Activated CD4-positive, alpha-beta T cell treated with anti-CD3 and anti-CD28 coated beads for 36 hours (primary cell): ENCODE results near the gene XBP1. TPM values are rescaled to one million over a fixed set of nuclear protein-coding genes. Genes with fewer than 3 reads are reported as not detected.
"Not testable (repeated sequence)": the region's sequence is repeated elsewhere in the genome, so short reads cannot be mapped to it uniquely, and the experiment has no call there.

ENCODE experiments used
- ATAC-seq: fragments of 200-7000 bp; cut with Tn5 transposase; one replicate; pipeline ENCODE4 v1.10.0; 2021; ENCODE audit warnings: mild to moderate bottlenecking, moderate library complexity
- CTCF ChIA-PET: fragments of 350-600 bp; sonication (Branson Sonifier 250); formaldehyde crosslinking; loops from one replicate; lab custom pipeline; 2021; ENCODE audit warnings: antibody characterized with exemption; lab: Charles Lee
- POLR2A ChIA-PET: fragments of 350-600 bp; sonication (Branson Sonifier 250); formaldehyde crosslinking; loops from one replicate; lab custom pipeline; 2021; ENCODE audit warnings: antibody characterized with exemption, inconsistent platforms; lab: Charles Lee
- DNase-seq: peaks from one replicate; pipeline ENCODE4 v3.0.0-alpha.2; 2020
- H3K27ac Mint-ChIP-seq: one replicate; pipeline ENCODE4 v1.8.0; 2021; ENCODE audit warnings: mixed read lengths
- H3K27me3 Mint-ChIP-seq: one replicate; pipeline ENCODE4 v1.8.0; 2021; ENCODE audit warnings: mixed read lengths
- H3K36me3 Mint-ChIP-seq: one replicate; pipeline ENCODE4 v1.8.0; 2021; ENCODE audit warnings: low read depth, mixed read lengths
- H3K4me1 Mint-ChIP-seq: one replicate; pipeline ENCODE4 v1.8.0; 2021; ENCODE audit warnings: mixed read lengths
- H3K4me3 Mint-ChIP-seq: one replicate; pipeline ENCODE4 v1.8.0; 2021; ENCODE audit warnings: mild to moderate bottlenecking, moderate library complexity, mixed read lengths
- H3K9me3 Mint-ChIP-seq: one replicate; pipeline ENCODE4 v1.8.0; 2021; ENCODE audit warnings: low read depth, mixed read lengths
- intact Hi-C, 2 experiments: fragments of 100-400 bp; cut with DNase I in 1 of 2; cut with micrococcal nuclease in 1 of 2; formaldehyde crosslinking; loops; one replicate each; pipeline versions ENCODE4 v1.14.2 to v1.15.1; 2022 to 2024; cut with DNase I, micrococcal nuclease
- total RNA-seq, 2 experiments: library from RNA; stranded (reverse); gene quantifications; one replicate each; pipeline ENCODE4 v1.2.3, GENCODE V29; 2021

Gene XBP1
- total RNA-seq, 2 experiments from 2014 or later, result 88.8 to 101 TPM

GRCh38 chr22:28772633-28773460 is 27.5 kb downstream of the XBP1 start, which contains the start of gene CCDC117:
Gene CCDC117 (plus strand): TSS chr22:28772695. CDS start chr22:28772850, 155 bp downstream.
- H3K36me3 Mint-ChIP-seq, result peaks cover 27% of the 10 kb centered on the region
- H3K4me3 Mint-ChIP-seq, result peak within 1 kb of the TSS; percentile 94
- ATAC-seq (peak; percentile 91), DNase-seq (peak; percentile 96)
- H3K27ac Mint-ChIP-seq, result peak within 1 kb of the TSS; percentile 99
- H3K4me1 Mint-ChIP-seq, result peaks cover 19% of the 10 kb centered on the region
- POLR2A ChIA-PET, result interaction anchor here (0.6 to 2.6 kb wide), 2 partner anchors 26 to 32 kb away, joined by 3 to 47 read pairs; partner anchors contain the start of genes CHEK2, HSCB and XBP1
- intact Hi-C loops, result loop anchor here (1.0 to 5.0 kb wide), 10 partner anchors 26 to 854 kb away; partner anchors contain the start of genes HSCB (in 2 of the 2), ZNRF3 (in 2 of the 2), EWSR1 (in 1 of the 2) and KREMEN1 (in 1 of the 2)
- no peaks in the 10 kb centered on the region for H3K9me3 Mint-ChIP-seq
- CTCF ChIA-PET, result interaction anchor here (0.6 to 2.6 kb wide), 9 partner anchors 12 to 1990 kb away, joined by 3 to 22 read pairs (median 4); partner anchors contain the start of genes CHEK2, HSCB and XBP1
- H3K27me3 Mint-ChIP-seq, result no peaks in the 10 kb centered on the region

GRCh38 chr22:28771195-28771791 is 29.1 kb downstream of the XBP1 start:
- H3K4me1 Mint-ChIP-seq, result peaks cover 19% of the 10 kb centered on the region
- peaks cover 23% of the 10 kb centered on the region for H3K36me3 Mint-ChIP-seq
- intact Hi-C loops, result loop anchor here in 1 of 2 experiments (5.0 kb wide), 2 partner anchors 41 to 136 kb away; no protein-coding TSS in a partner anchor
- H3K4me3 Mint-ChIP-seq, result no peak overlapping the region
- no peak overlapping the region for H3K27ac Mint-ChIP-seq
- ChIA-PET POLR2A (interaction anchor here (0.6 kb wide), 1 partner anchor 61 kb away, joined by 3 read pairs; no protein-coding TSS in a partner anchor), CTCF (interaction anchor here (0.6 kb wide), 1 partner anchor 57 kb away, joined by 3 read pairs; no protein-coding TSS in a partner anchor)
- no peaks in the 10 kb centered on the region for H3K27me3 Mint-ChIP-seq
- DNase-seq (no peak), ATAC-seq (no peak)
- no peaks in the 10 kb centered on the region for H3K9me3 Mint-ChIP-seq

GRCh38 chr22:28769394-28770085 is 30.8 kb downstream of the XBP1 start:
- Mint-ChIP-seq H3K9me3 (no peaks in the 10 kb centered on the region), H3K27me3 (no peaks in the 10 kb centered on the region), H3K4me3 (no peak overlapping the region), H3K4me1 (peaks cover 11% of the 10 kb centered on the region), H3K27ac (no peak overlapping the region), H3K36me3 (peaks cover 8% of the 10 kb centered on the region)
- ChIA-PET CTCF (interaction anchor here (0.8 kb wide), 1 partner anchor 59 kb away, joined by 4 read pairs; no protein-coding TSS in a partner anchor), POLR2A (interaction anchor here (1.0 kb wide), 1 partner anchor 25 kb away, joined by 4 read pairs; no protein-coding TSS in a partner anchor)
- no peak for DNase-seq
- ATAC-seq, result no peak
- intact Hi-C loops, result loop anchor here in 1 of 2 experiments (5.0 kb wide), 2 partner anchors 43 to 138 kb away; no protein-coding TSS in a partner anchor

- no peak overlapping the region for H3K27ac Mint-ChIP-seq
- intact Hi-C loops, result no loop called here
- H3K4me1 Mint-ChIP-seq, result peaks cover 8% of the 10 kb centered on the region
- DNase-seq (no peak), ATAC-seq (no peak)
- H3K36me3 Mint-ChIP-seq, result peaks cover 6% of the 10 kb centered on the region
- ChIA-PET POLR2A (no interaction called here), CTCF (no interaction called here)
- no peak overlapping the region for H3K4me3 Mint-ChIP-seq
- no peaks in the 10 kb centered on the region for H3K27me3 Mint-ChIP-seq
- H3K9me3 Mint-ChIP-seq, result no peaks in the 10 kb centered on the region
Measured at GRCh38 chr22:28768701-28769393, 31.5 kb downstream of the XBP1 start.

- intact Hi-C loops, result no loop called here
- POLR2A ChIA-PET, result no interaction called here
- H3K36me3 Mint-ChIP-seq, result no peaks in the 10 kb centered on the region
- CTCF ChIA-PET, result no interaction called here
- H3K4me3 Mint-ChIP-seq, result no peak overlapping the region
- DNase-seq, result no peak
- ATAC-seq, result no peak
- no peaks in the 10 kb centered on the region for H3K27me3 Mint-ChIP-seq
- H3K9me3 Mint-ChIP-seq, result no peaks in the 10 kb centered on the region
- no peaks in the 10 kb centered on the region for H3K4me1 Mint-ChIP-seq
- H3K27ac Mint-ChIP-seq, result no peak overlapping the region
Measured at GRCh38 chr22:28766628-28767027, 33.7 kb downstream of the XBP1 start.

GRCh38 chr22:28762000-28762399 is 38.4 kb downstream of the XBP1 start:
- H3K4me3 Mint-ChIP-seq, POLR2A ChIA-PET, CTCF ChIA-PET, H3K27me3 Mint-ChIP-seq, H3K36me3 Mint-ChIP-seq, DNase-seq, H3K9me3 Mint-ChIP-seq, ATAC-seq, H3K4me1 Mint-ChIP-seq, intact Hi-C loops, H3K27ac Mint-ChIP-seq: not testable (repeated sequence)

GRCh38 chr22:28761449-28761755 is 39.0 kb downstream of the XBP1 start:
- Mint-ChIP-seq H3K36me3 (no peaks in the 10 kb centered on the region), H3K4me1 (no peaks in the 10 kb centered on the region), H3K27me3 (no peaks in the 10 kb centered on the region), H3K9me3 (no peaks in the 10 kb centered on the region), H3K27ac (no peak overlapping the region), H3K4me3 (no peak overlapping the region)
- ChIA-PET CTCF (interaction anchor here (0.7 to 1.0 kb wide), 2 partner anchors 66 to 1579 kb away, joined by 3 to 4 read pairs; no protein-coding TSS in a partner anchor), POLR2A (interaction anchor here (0.6 kb wide), 1 partner anchor 17 kb away, joined by 4 read pairs; no protein-coding TSS in a partner anchor)
- DNase-seq, result no peak
- no peak for ATAC-seq
- intact Hi-C loops, result no loop called here

- Mint-ChIP-seq H3K27ac (no peak overlapping the region), H3K4me1 (no peaks in the 10 kb centered on the region), H3K36me3 (no peaks in the 10 kb centered on the region), H3K9me3 (no peaks in the 10 kb centered on the region), H3K27me3 (no peaks in the 10 kb centered on the region), H3K4me3 (no peak overlapping the region)
- intact Hi-C loops, result no loop called here
- ATAC-seq, result no peak
- POLR2A ChIA-PET, result no interaction called here
- CTCF ChIA-PET, result interaction anchor here (0.6 to 1.0 kb wide), 3 partner anchors 68 to 140 kb away, joined by 3 read pairs; no protein-coding TSS in a partner anchor
- DNase-seq, result no peak
Measured at GRCh38 chr22:28759861-28760560, 40.4 kb downstream of the XBP1 start.

GRCh38 chr22:28754512-28754911 is 45.9 kb downstream of the XBP1 start:
- ATAC-seq, H3K4me1 Mint-ChIP-seq, CTCF ChIA-PET, H3K36me3 Mint-ChIP-seq, H3K27ac Mint-ChIP-seq, DNase-seq, H3K27me3 Mint-ChIP-seq, intact Hi-C loops, H3K9me3 Mint-ChIP-seq, POLR2A ChIA-PET, H3K4me3 Mint-ChIP-seq: not testable (repeated sequence)

GRCh38 chr22:28750471-28750881 is 49.9 kb downstream of the XBP1 start:
- H3K9me3 Mint-ChIP-seq, result no peaks in the 10 kb centered on the region
- DNase-seq (no peak), ATAC-seq (no peak)
- no peaks in the 10 kb centered on the region for H3K4me1 Mint-ChIP-seq
- no peaks in the 10 kb centered on the region for H3K27me3 Mint-ChIP-seq
- H3K27ac Mint-ChIP-seq, result no peak overlapping the region
- POLR2A ChIA-PET, result interaction anchor here (0.6 kb wide), 1 partner anchor 627 kb away, joined by 7 read pairs; no protein-coding TSS in a partner anchor
- H3K36me3 Mint-ChIP-seq, result peaks cover 33% of the 10 kb centered on the region
- CTCF ChIA-PET, result no interaction called here
- intact Hi-C loops, result no loop called here
- no peak overlapping the region for H3K4me3 Mint-ChIP-seq
